ENCODE measurements around the gene RGL3.
"Not testable (repeated sequence)": the region's sequence is repeated elsewhere in the genome, so short reads cannot be mapped to it uniquely, and the experiment has no call there.

RGL3 gene

GRCh38 chr19:11359421-11359820, 59.7 kb downstream of the RGL3 start:
- DNase-seq, result no peak

GRCh38 chr19:11356676-11357550, 62.2 kb downstream of the RGL3 start:
- peak in 1 of 3 experiments; percentile 5 for DNase-seq

GRCh38 chr19:11356074-11356397, 63.1 kb downstream of the RGL3 start:
- no peak for DNase-seq

- peak; percentile 83 to 96 (median 95) for DNase-seq
Measured at GRCh38 chr19:11355160-11356073, 63.7 kb downstream of the RGL3 start, which contains the start of gene PLPPR2. PLPPR2 (plus strand) TSS chr19:11355432; CDS start chr19:11357674, 2,242 bp downstream.

GRCh38 chr19:11354102-11354501, 65.0 kb downstream of the RGL3 start:
- DNase-seq, result not testable (repeated sequence)

GRCh38 chr19:11349171-11349570, 69.9 kb downstream of the RGL3 start:
- no peak for DNase-seq

GRCh38 chr19:11347546-11348039, 71.5 kb downstream of the RGL3 start:
- DNase-seq, result no peak

GRCh38 chr19:11346104-11346940, 72.8 kb downstream of the RGL3 start, which contains the start of the genes CCDC159 and TMEM205:
CCDC159 (plus strand) TSS chr19:11346519; CDS start chr19:11346607, 88 bp downstream.
TMEM205 (minus strand) TSS chr19:11346268; CDS start chr19:11345619, 649 bp downstream.
- DNase-seq, result peak; percentile 95 to 100 (median 100)

- DNase-seq, result peak in 2 of 3 experiments; percentile 24 to 42
Measured at GRCh38 chr19:11345122-11345803, 73.9 kb downstream of the RGL3 start.
